ENCODE data around the gene FGFRL1.

DNA sequence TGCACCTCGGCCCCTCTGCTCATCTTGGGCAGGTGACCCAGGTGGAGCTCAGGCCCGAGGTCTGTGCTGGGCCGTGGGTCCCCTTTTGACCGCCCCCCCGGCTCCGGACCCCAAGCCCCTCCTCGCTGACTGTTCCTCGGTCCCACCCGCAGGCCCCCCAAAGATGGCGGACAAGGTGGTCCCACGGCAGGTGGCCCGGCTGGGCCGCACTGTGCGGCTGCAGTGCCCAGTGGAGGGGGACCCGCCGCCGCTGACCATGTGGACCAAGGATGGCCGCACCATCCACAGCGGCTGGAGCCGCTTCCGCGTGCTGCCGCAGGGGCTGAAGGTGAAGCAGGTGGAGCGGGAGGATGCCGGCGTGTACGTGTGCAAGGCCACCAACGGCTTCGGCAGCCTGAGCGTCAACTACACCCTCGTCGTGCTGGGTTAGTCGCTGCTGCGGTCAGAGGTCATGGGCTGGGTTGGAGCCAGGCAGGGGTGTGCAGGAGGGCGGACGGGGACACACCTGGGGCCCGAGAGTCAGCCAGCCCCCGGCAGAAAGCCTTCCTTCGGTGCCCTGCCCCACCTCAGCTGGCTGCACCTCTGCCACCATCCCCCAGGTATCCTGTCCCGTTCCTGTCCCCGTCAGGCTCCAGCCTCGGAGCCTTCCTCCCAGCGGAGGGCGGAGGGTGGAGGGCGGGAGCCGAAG lies 10.8 kb downstream of the FGFRL1 start:
- TF ChIP-seq CTCF (IDR thresholded peaks at IDR 0.05; ENCODE audit: poor library complexity, severe bottlenecking) (no peak), EZH2 (IDR thresholded peaks at IDR 0.05; ENCODE audit: borderline replicate concordance, insufficient read depth, low read length, poor library complexity, severe bottlenecking) (no peak), EP300 (conservative IDR thresholded peaks at IDR 0.05; ENCODE audit: poor library complexity, severe bottlenecking) (no peak), SMC3 (conservative IDR thresholded peaks at IDR 0.05; ENCODE audit: poor library complexity) (no peak), REST (IDR thresholded peaks at IDR 0.05; ENCODE audit: borderline replicate concordance) (no peak)

All from neural cell (in vitro differentiated cells).